ENCODE results near the gene NEIL1.

DNA sequence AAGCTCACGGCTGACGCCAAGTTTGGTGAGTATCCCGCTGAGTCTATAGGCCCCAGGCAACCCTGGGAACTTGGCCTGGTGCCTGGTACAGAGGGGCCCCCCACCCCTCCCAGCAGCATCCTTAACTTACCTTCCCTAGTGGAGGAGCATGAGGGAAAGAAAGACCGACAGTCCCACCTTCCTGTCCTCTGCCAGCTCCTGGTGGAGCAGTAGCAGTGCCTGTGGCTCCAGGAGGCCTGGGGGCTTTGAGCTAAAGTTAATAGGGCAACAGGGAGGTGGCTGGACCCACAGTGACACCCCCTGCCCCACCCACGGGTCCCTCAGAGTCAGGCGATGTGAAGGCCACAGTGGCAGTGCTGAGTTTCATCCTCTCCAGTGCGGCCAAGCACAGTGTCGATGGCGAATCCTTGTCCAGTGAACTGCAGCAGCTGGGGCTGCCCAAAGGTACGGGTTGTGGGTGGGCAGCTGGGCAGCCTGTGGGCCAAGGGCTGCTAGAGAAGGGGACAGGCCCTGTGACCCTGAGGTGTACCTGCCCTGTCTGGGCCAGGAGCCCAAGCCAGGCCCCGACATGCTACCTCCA is 8.1 kb upstream of the NEIL1 start:
- no peak for TF ChIP-seq EZH2 (IDR thresholded peaks at IDR 0.05; ENCODE audit: borderline replicate concordance, low read depth, low read length, severe bottlenecking)
- no peak for TF ChIP-seq MYC (IDR thresholded peaks at IDR 0.05; ENCODE audit: low read depth, low read length)

All from endothelial cell of umbilical vein (primary cell).